OCI-LY7 (cell line): Measurements from ENCODE around the gene LYZ.

Source experiments
- CTCF ChIP-seq: fragments of 200-600 bp; sonication (generic); conservative IDR thresholded peaks from 2 replicates; pipeline ENCODE4 v1.5.1; 2014; ENCODE audit warnings: mild to moderate bottlenecking, antibody characterized with exemption, low read length, moderate library complexity, mixed read lengths
- EZH2phosphoT487 ChIP-seq: fragments of 200-600 bp; sonication (generic); IDR thresholded peaks from 2 replicates; pipeline ENCODE4 v1.6.1; 2018; ENCODE audit warnings: low read depth, borderline replicate concordance, mild to moderate bottlenecking, mixed run types, antibody characterized with exemption, low read length, moderate library complexity, mixed read lengths

GRCh38 chr12:69354556-69355187 is 6.5 kb downstream of the LYZ start:
- TF ChIP-seq CTCF (no peak), EZH2phosphoT487 (no peak)
